ENCODE data around the gene NINL. TPM values are rescaled to one million over a fixed set of nuclear protein-coding genes. Genes with fewer than 3 reads are reported as not detected.
A peak's percentile ranks its signal among the peaks of the same experiment; 100 is the strongest.

Gene NINL
- total RNA-seq, 4 donors from 2014 or later = 2.5 to 11.6 (median 4.7) TPM

DNA sequence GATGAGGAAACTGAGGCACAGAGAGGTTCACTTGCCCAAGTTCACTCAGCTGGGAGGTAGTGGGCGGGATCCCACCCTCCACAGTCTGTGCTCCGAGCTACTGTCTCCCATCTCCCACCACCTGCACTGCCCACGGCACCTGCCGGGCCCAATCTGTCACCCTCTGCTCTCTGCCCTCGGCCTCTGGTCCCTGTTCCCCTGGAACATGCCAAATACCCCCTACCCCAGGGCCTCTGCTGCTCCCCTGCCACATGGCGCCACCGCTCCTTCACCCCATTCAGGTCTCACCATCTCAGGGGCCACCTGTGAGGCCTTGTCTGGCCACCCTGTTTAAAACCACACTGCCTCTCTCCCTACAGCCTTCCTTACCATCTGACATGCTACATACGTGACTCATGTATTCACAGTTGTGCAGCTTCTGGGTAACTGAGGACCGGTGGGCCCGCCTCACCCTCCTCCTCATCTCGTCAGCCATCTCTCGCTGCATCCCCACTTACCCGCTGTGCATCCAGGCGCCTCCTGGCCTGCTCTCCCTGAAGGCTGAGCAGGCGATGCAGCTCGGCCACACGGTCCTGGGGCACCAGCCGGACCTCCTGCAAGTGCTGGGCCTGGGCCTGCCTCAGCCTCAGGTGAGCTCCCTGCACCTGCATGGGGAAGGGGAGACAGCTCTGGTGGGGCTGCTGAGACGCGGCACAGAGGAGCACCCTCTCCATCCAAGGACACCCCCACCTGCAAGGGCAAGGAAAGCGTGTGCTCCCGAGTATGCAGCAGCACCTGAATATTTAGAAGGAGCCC lies 127.2 kb downstream of the NINL start:
- peaks cover 0 to 72% (median 0%) of the 10 kb centered on the region in 3 donors for H3K36me3 ChIP-seq
- H3K9me3 ChIP-seq = no peaks in the 10 kb centered on the region
- peak overlapping the region in 1 of 4 donors; percentile 25 for H3K27ac ChIP-seq
- no peak overlapping the region for H3K4me3 ChIP-seq
- 85 to 93% methylated on average over 13 to 22 of the region's 22 CpGs for WGBS, 2 donors
- no peaks in the 10 kb centered on the region for H3K27me3 ChIP-seq
- intact Hi-C loops (cut with DNase I) = no loop called here
- no peak for DNase-seq
- no peaks in the 10 kb centered on the region for H3K4me1 ChIP-seq
- TF ChIP-seq POLR2A (IDR thresholded peaks at IDR 0.05) = no peak
- TF ChIP-seq, protein P1, sequence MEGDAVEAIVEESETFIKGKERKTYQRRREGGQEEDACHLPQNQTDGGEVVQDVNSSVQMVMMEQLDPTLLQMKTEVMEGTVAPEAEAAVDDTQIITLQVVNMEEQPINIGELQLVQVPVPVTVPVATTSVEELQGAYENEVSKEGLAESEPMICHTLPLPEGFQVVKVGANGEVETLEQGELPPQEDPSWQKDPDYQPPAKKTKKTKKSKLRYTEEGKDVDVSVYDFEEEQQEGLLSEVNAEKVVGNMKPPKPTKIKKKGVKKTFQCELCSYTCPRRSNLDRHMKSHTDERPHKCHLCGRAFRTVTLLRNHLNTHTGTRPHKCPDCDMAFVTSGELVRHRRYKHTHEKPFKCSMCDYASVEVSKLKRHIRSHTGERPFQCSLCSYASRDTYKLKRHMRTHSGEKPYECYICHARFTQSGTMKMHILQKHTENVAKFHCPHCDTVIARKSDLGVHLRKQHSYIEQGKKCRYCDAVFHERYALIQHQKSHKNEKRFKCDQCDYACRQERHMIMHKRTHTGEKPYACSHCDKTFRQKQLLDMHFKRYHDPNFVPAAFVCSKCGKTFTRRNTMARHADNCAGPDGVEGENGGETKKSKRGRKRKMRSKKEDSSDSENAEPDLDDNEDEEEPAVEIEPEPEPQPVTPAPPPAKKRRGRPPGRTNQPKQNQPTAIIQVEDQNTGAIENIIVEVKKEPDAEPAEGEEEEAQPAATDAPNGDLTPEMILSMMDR (IDR thresholded peaks at IDR 0.05) = no peak

DNA sequence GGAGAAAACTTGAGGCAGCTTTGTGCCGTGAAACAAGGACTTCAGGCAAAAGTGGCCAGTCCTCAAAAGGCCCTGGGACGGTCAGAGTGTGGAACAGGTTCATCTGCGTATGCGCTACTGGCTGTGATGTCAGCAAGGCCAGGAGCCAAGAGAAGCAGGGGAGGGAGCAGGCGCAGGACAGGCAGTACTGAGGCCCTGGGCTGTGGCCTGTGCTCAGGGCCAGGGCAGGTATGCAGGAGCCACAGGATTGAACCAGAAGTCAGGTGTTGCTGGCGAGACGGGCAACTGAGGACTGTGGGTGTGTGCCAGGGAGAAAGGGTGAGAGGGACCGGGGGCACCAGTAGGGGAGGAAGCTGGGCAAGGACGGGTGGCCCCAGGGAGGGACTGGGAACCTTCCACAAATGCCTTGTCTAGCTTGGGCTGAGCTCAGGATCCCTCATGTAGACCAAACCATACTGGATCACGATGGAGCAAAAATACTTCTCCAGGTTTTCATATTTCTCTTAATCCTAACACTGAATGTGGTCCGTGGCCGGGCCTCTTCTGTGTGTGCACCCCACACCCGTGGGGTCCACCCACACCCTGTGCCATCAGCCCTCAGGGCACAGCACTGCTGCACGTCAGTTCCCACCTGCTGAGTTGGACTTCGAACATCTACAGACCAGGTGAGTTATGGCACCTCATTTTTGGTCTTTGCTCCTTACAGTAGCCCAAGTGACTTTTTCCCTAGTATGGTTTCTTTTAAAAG lies 131.0 kb downstream of the NINL start:
- intact Hi-C loops (cut with DNase I) = no loop called here
- no peak for DNase-seq
- Histone ChIP-seq H3K4me1 (no peaks in the 10 kb centered on the region), H3K9me3 (no peaks in the 10 kb centered on the region), H3K4me3 (no peak overlapping the region), H3K27ac (no peak overlapping the region), H3K36me3 (peaks cover 0 to 65% (median 0%) of the 10 kb centered on the region in 3 donors), H3K27me3 (no peaks in the 10 kb centered on the region)
- 90 to 92% methylated on average over 14 to 15 of the region's 15 CpGs for WGBS, 2 donors
- TF ChIP-seq POLR2A (IDR thresholded peaks at IDR 0.05) = no peak
- TF ChIP-seq, protein P1 (IDR thresholded peaks at IDR 0.05) = no peak

DNA sequence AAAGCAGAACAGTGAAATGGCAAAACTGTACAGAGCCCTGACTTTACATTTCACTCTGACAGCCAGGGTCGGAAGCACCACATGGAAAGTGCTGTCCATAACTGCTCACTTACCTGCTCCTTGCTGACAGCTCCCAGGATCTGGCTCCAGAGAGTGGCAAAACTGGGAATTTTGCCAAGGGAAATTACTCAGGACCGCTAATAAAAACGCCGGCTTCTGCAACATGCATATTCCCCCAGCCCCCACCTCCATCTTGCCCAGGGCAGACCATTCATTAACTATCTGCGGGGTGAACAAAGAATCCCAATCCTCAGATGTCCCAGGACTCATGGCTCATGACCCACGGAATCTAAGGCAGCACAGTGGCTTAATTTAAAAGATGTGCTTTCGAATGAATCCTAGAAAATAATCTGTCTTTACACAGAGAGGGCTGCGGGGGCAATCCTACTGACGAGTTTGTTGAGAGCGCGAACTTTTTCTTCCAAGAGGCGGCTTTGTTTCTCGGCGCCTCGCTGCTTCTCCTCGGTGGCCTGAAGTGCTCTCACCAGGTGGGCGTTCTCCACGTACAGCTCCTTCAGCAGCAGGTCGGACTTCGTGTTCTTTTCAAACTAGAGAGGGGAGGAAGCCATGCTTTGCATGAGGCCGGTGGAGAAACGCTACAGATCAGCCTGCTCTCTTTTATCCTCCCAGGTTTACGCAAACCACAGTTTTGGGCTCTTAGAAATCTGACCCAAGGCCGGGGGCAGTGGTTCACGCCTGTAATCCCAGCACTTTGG lies 132.1 kb downstream of the NINL start:
- H3K4me3 ChIP-seq = no peak overlapping the region
- H3K27me3 ChIP-seq = no peaks in the 10 kb centered on the region
- no peak overlapping the region for H3K27ac ChIP-seq
- H3K9me3 ChIP-seq = no peaks in the 10 kb centered on the region
- 87 to 88% methylated on average over 15 to 18 of the region's 25 CpGs for WGBS, 2 donors
- intact Hi-C loops (cut with DNase I) = no loop called here
- no peak for DNase-seq
- TF ChIP-seq, protein P1 (IDR thresholded peaks at IDR 0.05) = no peak
- TF ChIP-seq POLR2A (IDR thresholded peaks at IDR 0.05) = no peak
- H3K36me3 ChIP-seq = peaks cover 0 to 54% (median 0%) of the 10 kb centered on the region in 3 donors
- H3K4me1 ChIP-seq = no peaks in the 10 kb centered on the region

DNA sequence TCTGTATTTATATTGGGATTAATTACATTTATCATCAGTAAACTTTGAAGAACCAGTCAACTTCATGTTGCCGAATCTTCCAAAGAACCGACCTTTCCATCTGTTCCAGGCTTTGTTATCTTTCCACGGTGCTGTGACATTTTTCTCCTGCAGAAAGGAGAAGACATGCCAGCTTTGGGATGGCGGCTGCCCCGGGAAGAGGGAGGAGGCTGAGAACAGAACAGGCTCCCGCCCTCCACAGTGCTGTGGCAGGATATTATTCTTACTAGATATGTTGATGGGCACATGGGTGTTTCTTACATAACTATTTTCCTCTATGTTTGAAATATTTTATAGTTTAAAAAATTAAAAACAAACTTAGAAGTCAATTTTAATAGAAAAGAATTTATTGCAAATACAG lies 133.0 kb downstream of the NINL start:
- intact Hi-C loops (cut with DNase I) = no loop called here
- Histone ChIP-seq H3K4me3 (no peak overlapping the region), H3K27me3 (no peaks in the 10 kb centered on the region), H3K9me3 (no peaks in the 10 kb centered on the region), H3K4me1 (no peaks in the 10 kb centered on the region), H3K36me3 (peaks cover 0 to 49% (median 0%) of the 10 kb centered on the region in 3 donors), H3K27ac (no peak overlapping the region)
- WGBS, 2 donors = 62 to 78% methylated on average over 6 of the region's 6 CpGs
- TF ChIP-seq, protein P1 (IDR thresholded peaks at IDR 0.05) = no peak
- no peak for TF ChIP-seq POLR2A (IDR thresholded peaks at IDR 0.05)
- no peak for DNase-seq
